PC-3 (cell line): ENCODE data around the gene FSCN2. TPM values are rescaled to one million over a fixed set of nuclear protein-coding genes. Genes with fewer than 3 reads are reported as not detected.

ENCODE experiments used
- ATAC-seq: fragments of 200-7000 bp; cut with Tn5 transposase; 2 replicates; pipeline ENCODE4 v1.9.1; 2020; ENCODE audit warnings: mild to moderate bottlenecking, moderate library complexity
- BruUV-seq: library from RNA; stranded (reverse); fragments of 400-500 nt; replicated peaks from 2 replicates; lab custom pipeline; 2021; lab: Mats Ljungman, UMichigan
- CTCF ChIA-PET: fragments of 300-600 bp; sonication (Branson Sonifier 250); formaldehyde crosslinking; loops from one replicate; lab custom pipeline; 2022; ENCODE audit warnings: antibody characterized with exemption; lab: Charles Lee
- POLR2A ChIA-PET: fragments of 300-600 bp; sonication (Branson Sonifier 250); formaldehyde crosslinking; loops from one replicate; lab custom pipeline; 2022; ENCODE audit warnings: antibody characterized with exemption; ENCODE audit not compliant: unreplicated experiment; lab: Charles Lee
- DNase-seq: peaks from one replicate; pipeline ENCODE4 v3.0.0-alpha.2; 2015
- H2AFZ ChIP-seq: fragments of 300-600 bp; sonication (generic); 2 replicates; pipeline ENCODE4 v1.6.0; 2016; ENCODE audit warnings: antibody characterized with exemption, low read length
- H3F3A ChIP-seq: fragments of 300-600 bp; sonication (generic); one replicate; pipeline ENCODE4 v1.6.0; 2017; ENCODE audit warnings: antibody characterized with exemption, low read length, control low read depth, mild to moderate bottlenecking; ENCODE audit not compliant: unreplicated experiment
- H3K27ac ChIP-seq: fragments of 300-600 bp; sonication (generic); 2 replicates; pipeline ENCODE4 v1.5.1; 2016; ENCODE audit warnings: mild to moderate bottlenecking, low read length
- H3K27me3 ChIP-seq: fragments of 300-600 bp; sonication (generic); 2 replicates; pipeline ENCODE4 v1.6.1; 2016; ENCODE audit warnings: low read length, mixed read lengths
- H3K36me3 ChIP-seq: fragments of 300-600 bp; sonication (generic); 2 replicates; pipeline ENCODE4 v1.6.1; 2016; ENCODE audit warnings: low read depth, mixed run types, low read length, mixed read lengths
- H3K4me1 ChIP-seq: fragments of 300-600 bp; sonication (generic); 2 replicates; pipeline ENCODE4 v1.5.1; 2016; ENCODE audit warnings: low read length; ENCODE audit not compliant: insufficient read depth
- H3K4me2 ChIP-seq: fragments of 300-600 bp; sonication (generic); 2 replicates; pipeline ENCODE4 v1.6.0; 2016; ENCODE audit warnings: low read length
- H3K4me3 ChIP-seq: fragments of 300-600 bp; sonication (generic); 2 replicates; pipeline ENCODE4 v1.5.1; 2016; ENCODE audit warnings: mild to moderate bottlenecking, low read length, mixed read lengths
- H3K79me2 ChIP-seq: fragments of 300-600 bp; sonication (generic); 2 replicates; pipeline ENCODE4 v1.6.1; 2017; ENCODE audit warnings: low read length, mixed read lengths
- H3K9ac ChIP-seq: fragments of 300-600 bp; sonication (generic); 2 replicates; pipeline ENCODE4 v1.6.0; 2016; ENCODE audit warnings: mild to moderate bottlenecking, low read length
- H3K9me2 ChIP-seq: fragments of 300-600 bp; sonication (generic); replicated peaks from 2 replicates; pipeline ENCODE4 v1.6.1; 2016; ENCODE audit warnings: mixed run types, low read length, mixed read lengths
- H3K9me3 ChIP-seq: fragments of 300-600 bp; sonication (generic); 2 replicates; pipeline ENCODE4 v1.6.1; 2016; ENCODE audit warnings: low read length, mixed read lengths
- H4K20me1 ChIP-seq: fragments of 300-600 bp; sonication (generic); 2 replicates; pipeline ENCODE4 v1.6.1; 2016; ENCODE audit warnings: low read length, mixed read lengths
- EZH2 ChIP-seq: fragments of 300-600 bp; sonication (generic); IDR thresholded peaks from one replicate; pipeline ENCODE4 v1.6.1; 2017; ENCODE audit warnings: antibody characterized with exemption, mild to moderate bottlenecking, low read length; ENCODE audit not compliant: unreplicated experiment
- EZH2phosphoT487 ChIP-seq: fragments of 300-600 bp; sonication (generic); IDR thresholded peaks from 2 replicates; pipeline ENCODE4 v1.6.1; 2018; ENCODE audit warnings: mild to moderate bottlenecking, antibody characterized with exemption, low read length, borderline replicate concordance
- intact Hi-C: fragments of 100-400 bp; cut with micrococcal nuclease; formaldehyde crosslinking; loops from 2 replicates; pipeline ENCODE4 v1.9.0; 2023
- total RNA-seq: library from RNA; depleted of rRNA; stranded (reverse); fragments of >200 nt; gene quantifications from 2 replicates; pipeline ENCODE4 v1.2.3, GENCODE V29; 2014
- TF ChIP-seq, protein P1 (sequence below): fragments of 300-600 bp; sonication (generic); conservative IDR thresholded peaks from 2 replicates; pipeline ENCODE4 v1.5.1; 2017; ENCODE audit warnings: antibody characterized with exemption, low read depth, mild to moderate bottlenecking, low read length

FSCN2 gene
- total RNA-seq, 1 experiment from 2014 or later: 0.87 TPM

DNA sequence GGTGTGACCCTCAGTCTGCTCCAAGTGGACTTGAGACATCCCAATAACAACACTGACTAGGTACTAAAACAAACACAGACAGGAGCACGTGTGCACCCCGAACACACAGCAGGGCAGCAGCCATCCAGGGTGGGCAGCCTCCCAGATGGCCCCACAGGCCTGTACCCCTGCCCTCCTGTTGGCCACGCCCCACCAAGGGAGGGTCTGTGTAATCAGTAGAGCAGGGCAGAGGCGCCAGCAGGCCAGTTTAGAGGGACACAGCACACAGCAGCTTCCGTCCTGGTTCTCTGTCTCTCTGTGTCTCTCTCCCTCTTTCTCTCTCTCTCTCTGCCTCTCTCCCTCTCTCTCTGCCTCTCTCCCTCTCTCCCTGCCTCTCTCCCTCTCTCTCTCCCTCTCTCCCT lies 37.0 kb upstream of the FSCN2 start:
- DNase-seq (peak; percentile 22), ATAC-seq (peak; percentile 22)
- CTCF ChIA-PET: no interaction called here
- POLR2A ChIA-PET: interaction anchor here (0.6 kb wide), 1 partner anchor 34 kb away, joined by 3 read pairs; no protein-coding TSS in a partner anchor
- Histone ChIP-seq H3K4me3 (no peak overlapping the region), H3K27ac (no peak overlapping the region), H3K36me3 (no peaks in the 10 kb centered on the region), H3K4me1 (peaks cover 16% of the 10 kb centered on the region), H3K4me2 (0 out of 2 replicates have a peak overlapping the region, but pooled peaks have one; percentile 26), H3F3A (no peaks in the 10 kb centered on the region), H2AFZ (peak overlapping the region; percentile 63; the same call in 1 of the 2 replicates), H3K9me2 (no peaks in the 10 kb centered on the region), H4K20me1 (no peaks in the 10 kb centered on the region), H3K27me3 (no peaks in the 10 kb centered on the region), H3K9me3 (no peaks in the 10 kb centered on the region), H3K79me2 (no peaks in the 10 kb centered on the region), H3K9ac (no peak overlapping the region)
- TF ChIP-seq EZH2phosphoT487 (no peak), EZH2 (no peak)
- TF ChIP-seq, protein P1, sequence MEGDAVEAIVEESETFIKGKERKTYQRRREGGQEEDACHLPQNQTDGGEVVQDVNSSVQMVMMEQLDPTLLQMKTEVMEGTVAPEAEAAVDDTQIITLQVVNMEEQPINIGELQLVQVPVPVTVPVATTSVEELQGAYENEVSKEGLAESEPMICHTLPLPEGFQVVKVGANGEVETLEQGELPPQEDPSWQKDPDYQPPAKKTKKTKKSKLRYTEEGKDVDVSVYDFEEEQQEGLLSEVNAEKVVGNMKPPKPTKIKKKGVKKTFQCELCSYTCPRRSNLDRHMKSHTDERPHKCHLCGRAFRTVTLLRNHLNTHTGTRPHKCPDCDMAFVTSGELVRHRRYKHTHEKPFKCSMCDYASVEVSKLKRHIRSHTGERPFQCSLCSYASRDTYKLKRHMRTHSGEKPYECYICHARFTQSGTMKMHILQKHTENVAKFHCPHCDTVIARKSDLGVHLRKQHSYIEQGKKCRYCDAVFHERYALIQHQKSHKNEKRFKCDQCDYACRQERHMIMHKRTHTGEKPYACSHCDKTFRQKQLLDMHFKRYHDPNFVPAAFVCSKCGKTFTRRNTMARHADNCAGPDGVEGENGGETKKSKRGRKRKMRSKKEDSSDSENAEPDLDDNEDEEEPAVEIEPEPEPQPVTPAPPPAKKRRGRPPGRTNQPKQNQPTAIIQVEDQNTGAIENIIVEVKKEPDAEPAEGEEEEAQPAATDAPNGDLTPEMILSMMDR: no peak
- intact Hi-C loops: no loop called here
- no TSS peak for BruUV-seq

DNA sequence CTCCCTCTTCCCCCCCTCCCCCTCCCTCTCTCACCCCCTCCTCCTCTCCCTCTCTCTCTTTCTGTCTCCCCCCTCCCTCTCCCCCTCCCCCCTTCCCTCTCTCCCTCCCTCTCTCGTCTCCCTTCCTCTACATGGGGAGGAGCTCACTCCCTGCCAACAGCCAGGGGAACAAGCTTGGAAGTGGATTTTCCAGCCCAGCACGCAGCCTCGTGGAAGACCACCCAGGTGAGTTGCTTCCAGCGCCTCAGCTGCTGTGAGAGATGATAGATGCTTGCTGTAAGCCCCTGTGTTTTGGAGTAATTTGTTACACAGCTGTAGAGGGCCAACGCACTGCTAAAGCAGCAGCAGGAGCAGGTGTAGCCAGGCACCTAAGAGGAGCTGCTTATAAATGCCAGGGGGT lies 36.4 kb upstream of the FSCN2 start:
- DNase-seq (no peak), ATAC-seq (no peak)
- intact Hi-C loops: no loop called here
- Histone ChIP-seq H3K9me3 (no peaks in the 10 kb centered on the region), H3F3A (no peaks in the 10 kb centered on the region), H3K79me2 (no peaks in the 10 kb centered on the region), H3K27ac (no peak overlapping the region), H3K4me2 (no peak overlapping the region), H3K4me3 (no peak overlapping the region), H4K20me1 (no peaks in the 10 kb centered on the region), H3K27me3 (no peaks in the 10 kb centered on the region), H3K36me3 (no peaks in the 10 kb centered on the region), H3K4me1 (peaks cover 16% of the 10 kb centered on the region), H2AFZ (no peak overlapping the region), H3K9ac (no peak overlapping the region), H3K9me2 (no peaks in the 10 kb centered on the region)
- POLR2A ChIA-PET: no interaction called here
- CTCF ChIA-PET: no interaction called here
- TF ChIP-seq, protein P1: no peak
- TF ChIP-seq EZH2phosphoT487: no peak
- TF ChIP-seq EZH2: no peak
- no TSS peak for BruUV-seq

DNA sequence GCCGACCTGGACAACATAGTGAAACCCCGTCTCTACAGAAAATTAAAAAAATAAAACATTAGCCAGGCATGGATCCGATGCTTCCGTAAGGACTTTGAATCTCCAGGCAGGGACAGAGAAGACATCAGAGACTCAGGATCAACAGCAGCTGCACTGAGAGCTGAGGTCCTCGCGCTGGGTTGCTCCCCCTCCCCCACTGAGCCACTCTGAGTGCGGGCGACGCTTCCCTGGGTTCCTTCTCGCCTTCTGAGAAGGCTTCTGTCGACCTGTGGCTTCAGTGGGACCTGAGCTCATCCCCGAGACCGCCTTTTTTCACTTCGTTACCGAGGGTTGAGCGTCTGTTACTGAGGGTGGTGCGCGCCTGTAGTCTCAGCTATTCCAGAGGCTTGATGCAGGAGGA lies 36.0 kb upstream of the FSCN2 start:
- no peak for TF ChIP-seq EZH2phosphoT487
- TF ChIP-seq, protein P1: no peak
- TF ChIP-seq EZH2: no peak
- Histone ChIP-seq H3K4me1 (peaks cover 16% of the 10 kb centered on the region), H2AFZ (no peak overlapping the region), H3K9ac (no peak overlapping the region), H3K4me2 (no peak overlapping the region), H3K9me3 (no peaks in the 10 kb centered on the region), H3K9me2 (no peaks in the 10 kb centered on the region), H3K36me3 (no peaks in the 10 kb centered on the region), H3K27me3 (no peaks in the 10 kb centered on the region), H4K20me1 (no peaks in the 10 kb centered on the region), H3K4me3 (no peak overlapping the region), H3F3A (no peaks in the 10 kb centered on the region), H3K27ac (no peak overlapping the region), H3K79me2 (no peaks in the 10 kb centered on the region)
- intact Hi-C loops: no loop called here
- DNase-seq (no peak), ATAC-seq (no peak)
- BruUV-seq: no TSS peak
- POLR2A ChIA-PET: no interaction called here
- CTCF ChIA-PET: no interaction called here
